ENCODE measurements around the gene PPP1R36.
"Not testable (repeated sequence)": the region's sequence is repeated elsewhere in the genome, so short reads cannot be mapped to it uniquely, and the experiment has no call there.

PPP1R36 gene

DNA sequence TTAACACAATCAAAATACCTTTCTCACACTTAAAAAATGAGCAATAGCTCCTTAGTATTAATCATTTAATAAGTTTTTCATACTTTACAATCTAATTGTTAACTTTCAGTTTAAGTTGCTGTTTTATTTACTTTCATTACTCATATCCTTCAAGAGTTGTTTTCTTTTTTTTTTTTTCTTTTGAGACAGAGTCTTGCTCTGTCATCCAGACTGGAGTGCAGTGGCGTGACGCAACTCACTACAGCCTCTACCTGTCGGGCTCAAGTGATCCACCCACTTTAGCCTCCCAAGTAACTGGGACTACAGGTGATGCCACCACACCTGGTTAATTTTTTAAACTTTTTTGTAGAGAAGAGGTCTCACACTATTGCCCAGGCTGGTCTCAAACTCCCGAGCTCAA lies 29.1 kb upstream of the PPP1R36 start:
- no peak for DNase-seq

DNA sequence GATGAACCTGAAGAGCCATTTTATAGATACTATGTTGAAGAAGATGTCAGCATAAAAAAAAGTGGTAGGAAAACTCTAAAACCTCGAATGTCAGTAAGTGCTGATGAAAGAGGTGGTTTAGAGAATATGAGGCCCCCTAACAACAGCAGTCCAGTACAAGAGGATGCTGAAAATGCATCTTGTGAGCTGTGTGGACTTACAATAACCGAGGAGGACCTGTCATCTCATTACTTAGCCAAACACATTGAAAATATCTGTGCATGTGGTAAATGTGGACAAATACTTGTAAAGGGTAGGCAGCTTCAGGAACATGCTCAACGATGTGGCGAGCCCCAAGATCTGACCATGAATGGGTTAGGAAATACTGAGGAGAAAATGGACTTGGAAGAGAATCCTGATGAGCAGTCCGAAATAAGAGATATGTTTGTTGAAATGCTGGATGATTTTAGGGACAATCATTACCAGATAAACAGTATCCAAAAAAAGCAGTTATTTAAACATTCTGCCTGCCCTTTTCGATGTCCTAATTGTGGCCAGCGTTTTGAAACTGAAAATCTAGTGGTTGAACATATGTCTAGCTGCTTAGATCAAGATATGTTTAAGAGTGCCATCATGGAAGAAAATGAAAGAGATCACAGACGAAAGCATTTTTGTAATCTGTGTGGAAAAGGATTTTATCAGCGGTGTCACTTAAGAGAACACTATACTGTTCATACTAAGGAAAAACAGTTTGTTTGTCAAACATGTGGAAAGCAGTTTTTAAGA lies 27.0 kb upstream of the PPP1R36 start:
- DNase-seq: no peak

DNA sequence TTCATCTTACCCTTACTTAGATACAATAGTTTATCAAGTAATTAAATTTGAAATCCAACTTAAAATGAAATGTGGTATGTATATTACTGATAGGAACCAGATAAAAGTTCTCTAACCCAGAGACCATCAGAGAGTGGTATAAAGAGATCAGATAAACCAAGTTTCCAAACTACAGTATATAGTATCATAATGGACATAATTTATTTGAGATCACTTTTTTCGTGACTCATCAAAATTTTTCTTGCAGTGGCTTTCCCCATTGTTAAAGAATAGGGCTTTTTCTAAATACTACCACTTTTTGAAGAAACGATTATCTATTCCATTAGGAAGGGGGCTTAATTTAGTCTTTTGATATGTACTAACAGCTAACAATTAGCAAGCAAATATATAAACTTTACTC lies 24.4 kb upstream of the PPP1R36 start:
- no peak for DNase-seq

DNA sequence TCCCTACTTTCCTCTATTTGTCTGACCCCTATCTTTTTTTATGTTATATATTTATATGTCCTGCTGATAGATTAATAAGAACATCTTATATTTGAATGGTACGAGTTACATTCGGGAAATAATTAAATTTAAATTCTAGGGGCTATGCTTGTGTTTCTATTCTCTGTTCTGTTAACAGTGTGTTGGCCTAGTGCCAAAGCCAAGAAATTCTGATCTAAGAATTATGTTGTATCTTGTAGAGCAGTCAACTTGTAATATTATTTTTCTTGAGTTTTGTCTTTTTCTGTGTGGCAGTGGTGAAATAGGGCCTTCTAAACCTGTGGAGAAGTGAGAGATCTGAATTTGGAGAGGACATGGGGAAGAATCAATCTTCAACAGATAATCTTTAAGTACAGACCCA lies 18.2 kb upstream of the PPP1R36 start:
- DNase-seq: no peak

DNA sequence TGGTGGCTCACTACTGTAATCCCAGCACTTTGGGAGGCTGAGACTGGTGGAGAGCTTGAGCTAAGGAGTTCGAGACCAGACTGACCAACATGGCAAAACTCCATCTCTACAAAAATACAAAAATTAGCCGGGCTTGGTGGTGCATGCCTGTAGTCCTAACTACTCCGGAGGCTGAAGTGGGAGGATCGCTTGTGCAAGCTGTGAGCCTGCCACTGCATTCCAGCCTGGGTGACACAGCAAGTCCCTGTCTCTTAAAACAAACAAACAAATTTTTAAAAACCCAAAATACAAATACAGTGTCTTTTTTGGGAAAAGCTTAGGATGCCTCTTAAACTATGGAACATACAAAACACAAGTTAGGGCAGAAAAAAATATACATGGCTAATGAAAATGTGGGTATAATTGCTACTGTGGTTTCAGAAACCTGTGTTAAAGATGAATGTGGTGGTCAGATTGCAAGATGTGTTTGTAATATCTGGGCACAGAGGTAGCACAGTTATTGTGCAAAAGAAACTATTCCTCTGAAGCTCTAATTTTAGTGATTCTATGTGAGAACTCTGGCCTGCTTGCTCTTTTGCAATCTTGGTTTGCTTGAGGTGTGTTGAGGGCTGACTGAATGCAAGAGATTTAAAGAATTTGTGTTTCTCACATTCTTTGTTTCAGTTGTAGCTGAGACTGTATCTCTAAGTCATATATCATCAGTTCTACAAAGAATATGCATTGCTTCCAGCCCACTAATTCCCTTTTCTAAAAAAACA lies 13.1 kb upstream of the PPP1R36 start:
- no peak for DNase-seq

DNA sequence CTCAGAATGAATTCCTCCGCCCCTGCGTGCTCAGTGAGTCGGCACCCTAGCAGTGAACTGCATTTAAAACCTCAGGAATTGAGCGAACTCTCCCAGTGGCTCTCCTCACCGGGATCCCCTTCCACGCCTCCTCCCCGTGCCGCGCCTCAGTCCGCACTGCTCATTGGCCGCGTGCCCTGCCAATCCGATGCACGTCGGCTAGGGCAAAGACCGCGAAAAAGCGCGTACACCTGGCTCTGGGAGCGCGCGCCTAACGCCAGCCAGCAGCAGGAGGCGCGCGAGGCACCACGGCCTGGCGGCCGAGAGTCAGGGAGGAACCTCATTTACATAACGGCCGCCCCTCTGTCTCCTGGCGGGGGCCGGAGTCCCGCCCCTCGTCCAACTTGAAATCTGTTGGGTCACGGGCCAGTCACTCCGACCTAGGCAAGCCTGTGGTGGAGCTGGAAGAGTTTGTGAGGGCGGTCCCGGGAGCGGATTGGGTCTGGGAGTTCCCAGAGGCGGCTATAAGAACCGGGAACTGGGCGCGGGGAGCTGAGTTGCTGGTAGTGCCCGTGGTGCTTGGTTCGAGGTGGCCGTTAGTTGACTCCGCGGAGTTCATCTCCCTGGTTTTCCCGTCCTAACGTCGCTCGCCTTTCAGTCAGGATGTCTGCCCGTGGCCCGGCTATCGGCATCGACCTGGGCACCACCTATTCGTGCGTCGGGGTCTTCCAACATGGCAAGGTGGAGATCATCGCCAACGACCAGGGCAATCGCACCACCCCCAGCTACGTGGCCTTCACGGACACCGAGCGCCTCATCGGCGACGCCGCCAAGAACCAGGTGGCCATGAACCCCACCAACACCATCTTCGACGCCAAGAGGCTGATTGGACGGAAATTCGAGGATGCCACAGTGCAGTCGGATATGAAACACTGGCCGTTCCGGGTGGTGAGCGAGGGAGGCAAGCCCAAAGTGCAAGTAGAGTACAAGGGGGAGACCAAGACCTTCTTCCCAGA lies 9.3 kb upstream of the PPP1R36 start, which contains the start of gene HSPA2:
TSS of gene HSPA2 (plus strand) at position 534 of the 995 bp plus-strand sequence. CDS start at position 643, 109 bp downstream.
- DNase-seq: peak; percentile 96

DNA sequence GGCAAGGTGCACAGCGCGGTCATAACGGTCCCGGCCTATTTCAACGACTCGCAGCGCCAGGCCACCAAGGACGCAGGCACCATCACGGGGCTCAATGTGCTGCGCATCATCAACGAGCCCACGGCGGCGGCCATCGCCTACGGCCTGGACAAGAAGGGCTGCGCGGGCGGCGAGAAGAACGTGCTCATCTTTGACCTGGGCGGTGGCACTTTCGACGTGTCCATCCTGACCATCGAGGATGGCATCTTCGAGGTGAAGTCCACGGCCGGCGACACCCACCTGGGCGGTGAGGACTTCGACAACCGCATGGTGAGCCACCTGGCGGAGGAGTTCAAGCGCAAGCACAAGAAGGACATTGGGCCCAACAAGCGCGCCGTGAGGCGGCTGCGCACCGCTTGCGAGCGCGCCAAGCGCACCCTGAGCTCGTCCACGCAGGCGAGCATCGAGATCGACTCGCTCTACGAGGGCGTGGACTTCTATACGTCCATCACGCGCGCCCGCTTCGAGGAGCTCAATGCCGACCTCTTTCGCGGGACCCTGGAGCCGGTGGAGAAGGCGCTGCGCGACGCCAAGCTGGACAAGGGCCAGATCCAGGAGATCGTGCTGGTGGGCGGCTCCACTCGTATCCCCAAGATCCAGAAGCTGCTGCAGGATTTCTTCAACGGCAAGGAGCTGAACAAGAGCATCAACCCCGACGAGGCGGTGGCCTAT lies 8.3 kb upstream of the PPP1R36 start:
- peak in 1 of 2 experiments; percentile 47 for DNase-seq

DNA sequence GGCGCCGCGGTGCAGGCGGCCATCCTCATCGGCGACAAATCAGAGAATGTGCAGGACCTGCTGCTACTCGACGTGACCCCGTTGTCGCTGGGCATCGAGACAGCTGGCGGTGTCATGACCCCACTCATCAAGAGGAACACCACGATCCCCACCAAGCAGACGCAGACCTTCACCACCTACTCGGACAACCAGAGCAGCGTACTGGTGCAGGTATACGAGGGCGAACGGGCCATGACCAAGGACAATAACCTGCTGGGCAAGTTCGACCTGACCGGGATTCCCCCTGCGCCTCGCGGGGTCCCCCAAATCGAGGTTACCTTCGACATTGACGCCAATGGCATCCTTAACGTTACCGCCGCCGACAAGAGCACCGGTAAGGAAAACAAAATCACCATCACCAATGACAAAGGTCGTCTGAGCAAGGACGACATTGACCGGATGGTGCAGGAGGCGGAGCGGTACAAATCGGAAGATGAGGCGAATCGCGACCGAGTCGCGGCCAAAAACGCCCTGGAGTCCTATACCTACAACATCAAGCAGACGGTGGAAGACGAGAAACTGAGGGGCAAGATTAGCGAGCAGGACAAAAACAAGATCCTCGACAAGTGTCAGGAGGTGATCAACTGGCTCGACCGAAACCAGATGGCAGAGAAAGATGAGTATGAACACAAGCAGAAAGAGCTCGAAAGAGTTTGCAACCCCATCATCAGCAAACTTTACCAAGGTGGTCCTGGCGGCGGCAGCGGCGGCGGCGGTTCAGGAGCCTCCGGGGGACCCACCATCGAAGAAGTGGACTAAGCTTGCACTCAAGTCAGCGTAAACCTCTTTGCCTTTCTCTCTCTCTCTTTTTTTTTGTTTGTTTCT lies 7.6 kb upstream of the PPP1R36 start:
- DNase-seq: no peak

DNA sequence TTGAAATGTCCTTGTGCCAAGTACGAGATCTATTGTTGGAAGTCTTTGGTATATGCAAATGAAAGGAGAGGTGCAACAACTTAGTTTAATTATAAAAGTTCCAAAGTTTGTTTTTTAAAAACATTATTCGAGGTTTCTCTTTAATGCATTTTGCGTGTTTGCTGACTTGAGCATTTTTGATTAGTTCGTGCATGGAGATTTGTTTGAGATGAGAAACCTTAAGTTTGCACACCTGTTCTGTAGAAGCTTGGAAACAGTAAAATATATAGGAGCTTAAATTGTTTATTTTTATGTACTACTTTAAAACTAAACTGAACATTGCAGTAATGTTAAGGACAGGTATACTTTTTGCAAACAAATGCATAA lies 6.9 kb upstream of the PPP1R36 start:
- no peak for DNase-seq

DNA sequence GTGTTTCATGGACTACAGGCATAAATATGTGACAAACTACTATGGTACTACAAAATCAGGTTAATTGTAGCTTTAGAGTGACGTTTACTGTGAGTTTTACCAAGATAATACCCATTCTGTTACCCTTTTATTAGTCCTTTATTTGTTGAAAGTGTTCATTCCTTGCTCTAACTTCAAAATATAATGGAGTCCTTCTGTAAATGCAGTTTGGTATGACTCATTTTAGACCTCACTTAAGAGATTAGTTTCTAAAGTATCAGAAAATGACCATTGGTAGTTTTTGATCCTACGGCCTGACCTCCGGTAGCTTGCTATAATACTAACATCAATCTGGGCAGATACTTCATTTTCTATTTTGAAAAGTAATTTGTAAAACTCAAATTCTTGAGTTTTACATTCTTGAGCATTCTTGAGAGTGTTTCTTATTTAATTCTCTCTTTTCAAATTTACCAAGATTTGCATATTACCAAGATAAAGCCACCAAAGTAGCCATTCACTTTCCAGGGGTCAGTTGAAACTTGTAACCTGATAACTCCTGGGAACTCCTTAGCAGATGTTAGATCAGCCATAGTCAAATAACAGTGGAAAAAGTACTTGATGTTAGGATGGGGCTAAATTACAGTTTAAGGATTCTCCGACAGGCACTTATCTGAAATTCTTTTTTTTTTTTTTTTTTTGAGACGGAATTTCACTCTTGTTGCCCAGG lies 5.0 kb upstream of the PPP1R36 start:
- DNase-seq: no peak

DNA sequence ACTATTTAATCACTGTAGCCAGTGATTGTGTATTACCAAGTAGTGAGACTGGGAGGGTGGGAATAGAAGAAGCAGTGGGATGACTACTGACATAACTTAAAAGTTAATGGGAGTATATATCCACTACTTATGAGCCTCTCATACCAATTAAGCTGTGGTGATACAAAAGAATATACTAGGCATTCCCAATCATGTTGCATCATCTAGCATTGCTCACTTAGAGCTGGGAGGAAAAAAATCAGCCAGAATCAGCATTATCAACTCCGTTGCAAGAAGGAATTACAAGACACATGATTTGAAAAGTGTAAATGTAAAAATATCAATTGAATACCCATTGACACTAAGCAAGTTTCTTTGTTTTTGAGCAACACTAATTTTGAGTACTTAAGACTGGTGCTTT lies 745 bp upstream of the PPP1R36 start:
- no peak for DNase-seq

DNA sequence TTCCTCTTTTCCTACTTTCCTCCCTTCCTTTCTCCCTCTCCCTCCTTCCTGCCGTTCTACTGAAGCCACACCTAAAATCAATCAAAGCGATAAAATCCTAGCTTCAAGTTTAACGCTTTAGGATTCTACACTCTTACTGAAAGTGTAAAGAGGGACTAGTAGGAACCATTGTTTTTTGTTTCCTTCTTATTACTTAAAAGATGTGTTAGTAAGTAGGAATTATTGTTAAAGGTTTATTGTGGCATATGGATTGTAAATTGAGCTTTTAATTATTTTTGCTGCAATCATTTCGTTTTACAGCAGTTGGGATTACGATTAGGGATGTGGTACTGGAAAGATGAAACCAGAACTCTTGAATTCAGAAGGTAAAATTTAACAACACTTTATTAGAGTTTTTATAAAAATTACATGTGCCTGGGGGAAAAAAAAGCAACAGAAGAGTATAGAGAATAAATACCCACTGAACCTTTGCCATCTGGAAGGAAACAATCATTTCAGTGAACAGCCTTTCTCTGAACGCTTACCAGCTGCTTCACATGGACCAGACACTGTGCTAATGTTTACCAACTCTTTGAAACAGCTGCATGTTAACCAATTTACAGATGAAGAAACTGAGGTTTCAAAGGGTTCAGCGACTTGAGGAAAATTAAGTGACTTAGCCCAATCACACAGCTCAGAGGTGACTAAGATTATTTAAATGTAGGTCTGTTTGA lies 1.0 kb downstream of the PPP1R36 start:
- DNase-seq: peak; percentile 12 to 59

DNA sequence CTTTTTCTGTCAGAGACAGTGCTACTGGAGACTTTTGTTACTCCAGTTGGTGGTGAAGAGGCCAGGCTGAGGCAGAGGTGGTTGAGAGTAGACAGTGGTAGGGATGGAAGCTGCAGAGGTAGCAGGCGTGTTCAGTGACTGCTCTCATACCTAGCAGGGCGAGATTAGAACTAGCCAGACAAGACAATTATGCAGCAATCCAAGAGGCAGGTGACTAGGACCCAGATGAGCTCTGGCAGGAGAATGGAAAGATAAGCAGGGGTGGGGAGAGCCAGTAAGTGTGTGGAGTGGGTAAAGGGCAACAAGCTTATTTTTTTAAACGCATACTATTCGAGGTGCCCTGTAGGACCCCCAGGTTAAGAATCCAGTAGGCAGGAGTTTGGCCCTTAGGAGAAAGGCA lies 4.8 kb downstream of the PPP1R36 start:
- DNase-seq: no peak

DNA sequence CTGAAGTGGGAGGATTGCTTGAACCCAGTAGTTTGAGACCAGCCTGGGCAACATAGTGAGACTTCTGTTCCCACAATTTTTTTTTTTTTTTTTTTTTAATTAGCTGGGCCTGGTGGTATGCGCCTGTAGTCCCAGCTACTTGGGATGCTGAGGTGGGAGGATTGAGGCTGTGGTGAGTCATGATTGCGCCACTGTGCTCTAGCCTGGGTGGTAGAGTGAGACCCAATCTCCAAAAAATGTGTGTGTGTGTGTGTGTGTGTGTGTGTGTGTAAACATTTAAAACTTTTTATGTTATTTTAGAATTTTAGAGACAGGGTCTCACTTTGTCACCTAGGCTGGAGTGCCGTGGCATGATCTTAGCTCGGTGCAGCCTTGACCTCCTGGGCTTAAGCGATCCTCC lies 6.8 kb downstream of the PPP1R36 start:
- DNase-seq: no peak

DNA sequence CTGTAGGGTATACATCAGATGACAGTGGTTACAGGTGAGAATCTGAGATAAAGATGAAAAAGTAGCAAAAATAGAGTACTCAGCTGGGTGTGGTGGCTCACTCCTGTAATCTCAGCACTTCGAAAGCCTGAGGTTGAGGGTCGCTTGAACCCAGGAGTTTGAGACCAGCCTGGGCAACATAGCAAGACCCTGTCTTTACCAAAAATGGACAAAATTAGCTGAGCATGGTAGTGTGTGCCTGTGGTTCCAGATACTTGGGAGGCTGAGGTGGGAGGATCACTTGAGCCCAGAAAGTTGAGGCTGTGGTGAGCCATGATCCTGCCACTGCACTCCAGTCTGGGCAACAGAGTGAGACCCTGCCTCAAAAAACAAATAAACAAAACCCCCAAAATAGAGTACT lies 8.5 kb downstream of the PPP1R36 start:
- not testable (repeated sequence) for DNase-seq

DNA sequence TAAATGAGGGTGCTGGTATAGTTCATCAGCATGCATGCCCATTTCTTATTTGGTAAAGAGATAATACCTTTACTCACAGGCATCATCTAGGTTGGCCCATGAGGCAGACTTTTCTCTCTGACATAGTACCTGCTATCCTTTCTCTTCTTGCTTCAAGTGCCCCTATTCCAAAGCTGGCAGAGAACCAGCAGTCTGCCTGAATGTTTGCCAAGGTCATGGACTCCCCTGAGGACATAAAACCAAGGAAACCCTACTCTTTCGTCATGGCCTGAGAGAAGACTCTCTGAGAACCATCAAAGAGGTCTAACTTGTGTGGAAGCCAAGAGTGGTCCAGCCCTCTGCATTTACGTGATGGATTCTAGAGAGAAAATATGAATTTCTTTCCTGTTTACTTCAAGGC lies 11.9 kb downstream of the PPP1R36 start:
- no peak for DNase-seq

DNA sequence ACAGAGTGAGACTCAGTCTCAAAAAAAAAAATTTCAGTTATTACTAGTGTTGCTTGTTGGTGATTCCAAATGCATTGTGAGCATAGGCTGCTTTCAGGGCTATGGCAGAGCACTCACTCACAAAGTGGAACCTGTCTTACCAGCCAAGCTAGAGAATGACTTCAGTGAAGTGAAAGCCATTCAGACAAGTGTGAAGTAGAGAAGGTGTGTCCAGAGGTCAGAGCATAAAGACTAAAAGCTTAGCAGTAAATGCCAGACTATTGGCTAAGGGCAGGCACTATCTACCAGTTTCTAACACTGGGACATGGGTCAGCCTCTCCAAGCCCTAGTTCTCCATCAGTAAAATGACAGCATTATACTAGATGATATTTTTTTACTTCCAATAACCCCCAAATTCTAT lies 12.7 kb downstream of the PPP1R36 start:
- no peak for DNase-seq

DNA sequence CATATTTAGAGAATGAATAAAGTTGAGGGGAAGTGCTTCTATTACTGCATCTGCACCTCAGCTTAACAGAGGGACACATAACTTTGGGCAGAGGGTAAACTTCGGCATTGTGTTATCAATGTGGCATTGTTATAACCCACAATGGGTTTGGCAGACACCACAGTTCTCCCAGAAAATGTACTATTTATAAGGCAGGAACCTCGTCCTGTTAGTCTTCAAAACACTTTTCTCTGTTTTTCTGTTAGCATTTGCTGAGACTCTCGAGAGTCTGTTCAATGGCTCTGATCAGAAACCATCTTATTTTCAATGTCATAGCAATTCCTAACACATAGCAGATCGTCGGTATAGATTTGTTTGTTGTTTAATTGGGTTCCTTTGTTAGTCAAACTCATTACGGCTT lies 13.9 kb downstream of the PPP1R36 start:
- DNase-seq: no peak

DNA sequence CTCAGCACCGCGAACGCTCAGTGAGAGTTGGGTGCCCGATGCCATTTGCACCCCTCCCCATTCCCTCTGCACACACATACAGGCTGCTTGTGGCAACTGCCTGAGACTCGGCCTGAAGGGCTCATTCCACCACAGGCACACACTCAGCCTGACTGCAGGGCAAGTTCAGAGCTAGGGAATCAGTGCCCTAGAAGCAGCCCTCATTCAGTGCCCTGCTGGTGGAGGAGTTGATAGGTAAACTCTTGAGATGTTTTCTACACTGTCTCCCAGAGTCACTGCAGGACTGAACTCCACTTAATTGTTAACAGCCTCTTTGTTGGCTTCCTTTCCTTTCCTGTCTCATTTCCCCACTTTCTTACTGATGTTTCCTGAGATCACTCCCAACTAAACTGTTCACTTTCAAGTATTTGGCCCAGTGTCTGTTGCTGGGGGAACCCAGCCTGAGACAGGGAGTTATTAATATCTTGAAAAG lies 16.9 kb downstream of the PPP1R36 start:
- DNase-seq: no peak

DNA sequence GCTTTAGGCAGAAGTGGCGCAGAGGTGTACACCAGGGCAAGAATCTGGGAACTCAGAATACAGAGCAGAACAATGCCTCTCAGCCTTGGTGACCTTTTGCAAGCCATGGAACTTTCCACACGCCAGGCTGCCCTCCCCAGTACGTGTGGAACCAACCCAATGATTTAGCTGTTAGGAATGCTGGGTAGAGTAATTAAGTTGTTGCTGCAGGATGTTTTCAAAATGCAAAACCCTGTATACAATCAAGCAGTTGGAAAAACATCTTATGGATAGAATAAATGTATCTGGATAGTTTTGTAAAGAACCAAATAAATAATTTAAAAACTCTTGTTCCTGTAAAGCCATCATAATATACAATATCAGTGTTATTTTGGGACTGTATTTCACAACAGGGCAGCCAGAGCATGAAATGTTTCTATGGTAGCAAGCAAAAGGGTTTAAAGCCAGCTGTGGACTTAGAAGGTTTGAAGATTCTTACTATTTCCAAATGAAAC lies 19.4 kb downstream of the PPP1R36 start:
- DNase-seq: no peak

Measured in SHP77 (cell line).